IMR-90 (cell line): ENCODE results near the gene PYGL. TPM values are rescaled to one million over a fixed set of nuclear protein-coding genes. Genes with fewer than 3 reads are reported as not detected.

Source experiments
- ATAC-seq: fragments of 200-7000 bp; cut with Tn5 transposase; 2 replicates; pipeline ENCODE4 v1.9.1; 2020; ENCODE audit warnings: low read depth, mild to moderate bottlenecking, moderate library complexity
- BruUV-seq: library from RNA; stranded (reverse); fragments of 400-500 nt; replicated peaks from 2 replicates; lab custom pipeline; 2021; lab: Mats Ljungman, UMichigan
- CTCF ChIA-PET: fragments of 300-600 bp; formaldehyde crosslinking; extraction: SDS; loops from one replicate; lab custom pipeline; 2021; ENCODE audit warnings: antibody characterized with exemption; lab: Yijun Ruan, JAX
- POLR2A ChIA-PET: fragments of 300-600 bp; sonication (Branson Sonifier 250); formaldehyde crosslinking; loops from one replicate; lab custom pipeline; 2022; ENCODE audit warnings: antibody characterized with exemption; ENCODE audit not compliant: unreplicated experiment; lab: Charles Lee
- DNase-seq: peaks from one replicate; pipeline ENCODE4 v3.0.0; 2013
- H2AFZ ChIP-seq: replicated peaks from 2 replicates; pipeline ENCODE3; 2013; ENCODE audit warnings: low read length, mild to moderate bottlenecking; ENCODE audit not compliant: poor library complexity
- H2AK5ac ChIP-seq: 2 replicates; pipeline ENCODE4 v1.6.1; 2013; ENCODE audit warnings: low read depth, low read length, inconsistent platforms
- H2AK9ac ChIP-seq: replicated peaks from 2 replicates; pipeline ENCODE3; 2013; ENCODE audit warnings: mild to moderate bottlenecking, low read depth, low read length, moderate library complexity; ENCODE audit not compliant: poor library complexity
- H2BK120ac ChIP-seq: 2 replicates; pipeline ENCODE4 v1.6.1; 2013; ENCODE audit warnings: low read depth, low read length, inconsistent platforms
- H2BK15ac ChIP-seq: 3 replicates; pipeline ENCODE4 v1.6.1; 2013; ENCODE audit warnings: low read depth, low read length, inconsistent platforms
- H2BK20ac ChIP-seq: 2 replicates; pipeline ENCODE4 v1.6.1; 2013; ENCODE audit warnings: low read depth, mild to moderate bottlenecking, inconsistent platforms, low read length, moderate library complexity
- H2BK5ac ChIP-seq: 2 replicates; pipeline ENCODE4 v1.6.1; 2013; ENCODE audit warnings: mild to moderate bottlenecking, low read depth, low read length, inconsistent platforms; ENCODE audit not compliant: poor library complexity, severe bottlenecking
- H3K14ac ChIP-seq: replicated peaks from 2 replicates; pipeline ENCODE4 v1.6.1; 2013; ENCODE audit warnings: low read depth, low read length, inconsistent platforms
- H3K18ac ChIP-seq: 2 replicates; pipeline ENCODE4 v1.6.1; 2013; ENCODE audit warnings: low read depth, low read length, control low read depth
- H3K23ac ChIP-seq: 2 replicates; pipeline ENCODE4 v1.6.1; 2013; ENCODE audit warnings: low read depth, low read length, inconsistent platforms
- H3K27ac ChIP-seq: 2 replicates; pipeline ENCODE4 v1.5.1; 2013; ENCODE audit warnings: mild to moderate bottlenecking, control low read depth, low read length; ENCODE audit not compliant: insufficient read depth
- H3K27me3 ChIP-seq: 2 replicates; pipeline ENCODE4 v1.6.1; 2013; ENCODE audit warnings: low read length; ENCODE audit not compliant: control insufficient read depth, insufficient read depth
- H3K36me3 ChIP-seq: 2 replicates; pipeline ENCODE4 v1.6.1; 2013; ENCODE audit warnings: low read length, mixed read lengths; ENCODE audit not compliant: control insufficient read depth, insufficient read depth
- H3K4ac ChIP-seq: 2 replicates; pipeline ENCODE4 v1.6.1; 2013; ENCODE audit warnings: low read depth, low read length, inconsistent platforms
- H3K4me1 ChIP-seq: 2 replicates; pipeline ENCODE4 v1.6.1; 2013; ENCODE audit warnings: low read length, mixed read lengths; ENCODE audit not compliant: control insufficient read depth, insufficient read depth
- H3K4me2 ChIP-seq: 2 replicates; pipeline ENCODE4 v1.6.1; 2013; ENCODE audit warnings: low read depth, mild to moderate bottlenecking, control low read depth, low read length, moderate library complexity
- H3K4me3 ChIP-seq: 2 replicates; pipeline ENCODE4 v1.5.1; 2013; ENCODE audit warnings: low read depth, mild to moderate bottlenecking, control low read depth, low read length, moderate library complexity; ENCODE audit not compliant: insufficient read depth
- H3K56ac ChIP-seq: 2 replicates; pipeline ENCODE4 v1.6.1; 2013; ENCODE audit warnings: low read length, inconsistent platforms; ENCODE audit not compliant: insufficient read depth; ENCODE audit errors: extremely low read depth
- H3K79me1 ChIP-seq, 2 experiments: 2 replicates each; pipeline ENCODE4 v1.6.1; 2013; ENCODE audit warnings: low read length in 2 of 2, inconsistent platforms in 1 of 2, low read depth in 1 of 2
- H3K9ac ChIP-seq: 2 replicates; pipeline ENCODE4 v1.6.1; 2013; ENCODE audit warnings: low read depth, low read length, control low read depth
- H3K9me1 ChIP-seq: 2 replicates; pipeline ENCODE4 v1.6.1; 2013; ENCODE audit warnings: low read length, inconsistent platforms; ENCODE audit not compliant: insufficient read depth
- H3K9me3 ChIP-seq: 2 replicates; pipeline ENCODE4 v1.6.1; 2013; ENCODE audit warnings: low read length; ENCODE audit not compliant: control insufficient read depth, insufficient read depth
- H4K20me1 ChIP-seq: 2 replicates; pipeline ENCODE4 v1.6.1; 2013; ENCODE audit warnings: low read length, inconsistent platforms; ENCODE audit not compliant: insufficient read depth
- H4K5ac ChIP-seq: 2 replicates; pipeline ENCODE4 v1.6.1; 2013; ENCODE audit warnings: mild to moderate bottlenecking, low read depth, low read length, control low read depth
- H4K8ac ChIP-seq, 2 experiments: 2 replicates each; pipeline ENCODE4 v1.6.1; 2013; ENCODE audit warnings: low read depth in 2 of 2, low read length in 2 of 2, control low read depth in 1 of 2, inconsistent platforms in 1 of 2
- H4K91ac ChIP-seq: 2 replicates; pipeline ENCODE4 v1.6.1; 2013; ENCODE audit warnings: low read depth, low read length, inconsistent platforms; ENCODE audit not compliant: insufficient read depth
- BHLHE40 ChIP-seq: fragments of 150-350 bp; IDR thresholded peaks from 2 replicates; pipeline ENCODE4 v1.6.1; 2016; ENCODE audit warnings: mild to moderate bottlenecking, low read depth, low read length
- MAFK ChIP-seq: IDR thresholded peaks from 2 replicates; pipeline ENCODE4 v1.6.1; 2012; ENCODE audit warnings: low read depth, low read length, improper control_type of control experiment
- MAZ ChIP-seq: IDR thresholded peaks from 2 replicates; pipeline ENCODE4 v1.6.1; 2012; ENCODE audit warnings: low read depth, mild to moderate bottlenecking, low read length, improper control_type of control experiment, moderate library complexity, borderline replicate concordance
- POLR2A ChIP-seq: IDR thresholded peaks from 2 replicates; pipeline ENCODE4 v1.6.1; 2012; ENCODE audit warnings: mild to moderate bottlenecking, low read depth, low read length
- RCOR1 ChIP-seq: IDR thresholded peaks from 2 replicates; pipeline ENCODE4 v1.6.1; 2012; ENCODE audit warnings: mild to moderate bottlenecking, low read length, improper control_type of control experiment; ENCODE audit not compliant: insufficient replicate concordance
- SMC3 ChIP-seq: fragments of 150-350 bp; IDR thresholded peaks from 2 replicates; pipeline ENCODE4 v1.6.1; 2016; ENCODE audit warnings: low read depth, mild to moderate bottlenecking, antibody characterized with exemption, low read length, moderate library complexity
- WGBS, 2 experiments: methylation state at CpG; one replicate each; pipeline versions ENCODE4 v1.1.5 to v1.1.7; 2013; ENCODE audit warnings: missing lambda C conversion rate in 2 of 2; ENCODE audit not compliant: insufficient read length in 1 of 2; ENCODE audit errors: extremely low coverage in 2 of 2; 5-methylcytosine and 5-hydroxymethylcytosine counted together
- dilution Hi-C: fragments of 300-500 bp; cut with HindIII; formaldehyde crosslinking; loops from one replicate; pipeline ENCODE4 v1.14.3; 2018; ENCODE audit warnings: low sequenced_read_pairs; ENCODE audit not compliant: unreplicated experiment
- in situ Hi-C: fragments of 300-500 bp; cut with MboI; formaldehyde crosslinking; loops from 3 replicates; pipeline ENCODE4 v1.14.3; 2019; ENCODE audit warnings: low sequenced_read_pairs, inconsistent platforms, mixed read lengths
- intact Hi-C: fragments of 100-400 bp; cut with micrococcal nuclease; formaldehyde crosslinking; loops from 2 replicates; pipeline ENCODE4 v1.10.0; 2022
- polyA plus RNA-seq, 3 experiments: library from polyadenylated mRNA; depleted of rRNA; stranded (reverse); fragments of >200 nt; gene quantifications; 2 replicates each; pipeline ENCODE4 v1.2.3, GENCODE V29; 2012; ENCODE audit warnings: low replicate concordance in 1 of 3
- total RNA-seq: library from RNA; depleted of rRNA; stranded (reverse); fragments of >200 nt; gene quantifications from 2 replicates; pipeline ENCODE4 v1.2.3, GENCODE V29; 2012
- TF ChIP-seq, protein P1 (sequence below): fragments of 150-350 bp; IDR thresholded peaks from 2 replicates; pipeline ENCODE4 v1.6.1; 2017; ENCODE audit warnings: mild to moderate bottlenecking, antibody characterized with exemption, low read length, low read depth

The PYGL gene
- total and polyA plus RNA-seq, 2 of the 4 experiments (the other 2 are of a cell fraction) = 52.3 to 70.4 TPM

DNA sequence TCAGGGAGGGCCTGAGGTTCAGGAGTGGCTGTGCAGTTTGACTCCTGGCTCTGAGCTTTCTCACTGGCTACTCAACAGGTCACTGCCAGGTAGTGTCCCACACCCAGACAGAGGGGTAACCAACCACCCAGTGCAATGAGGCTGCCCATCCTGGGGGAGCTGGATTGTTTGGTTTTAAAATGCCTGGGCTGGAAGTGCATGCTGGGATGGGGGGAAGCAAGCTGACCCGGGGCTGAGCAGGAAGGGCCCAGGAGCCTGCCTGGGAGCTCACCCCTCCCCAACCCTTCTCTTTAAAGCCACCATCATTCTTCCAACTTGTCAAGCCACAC lies 85.0 kb downstream of the PYGL start:
- Histone ChIP-seq H3K18ac (peak overlapping the region; percentile 70), H2BK5ac (peak overlapping the region; percentile 53), H3K23ac (peak overlapping the region; percentile 93), H3K9me1 (0 out of 2 replicates have a peak, but pooled peaks cover 5% of the 10 kb centered on the region), H2BK20ac (peak overlapping the region; percentile 75; the same call in 1 of the 2 replicates), H3K4ac (peak overlapping the region; percentile 96), H2BK15ac (peak overlapping the region; percentile 99; the same call in 2 of the 3 replicates), H3K4me3 (no peak overlapping the region), H4K20me1 (no peaks in the 10 kb centered on the region), H2AFZ (peak overlapping the region; percentile 87), H3K4me2 (peak overlapping the region; percentile 92), H2BK120ac (peak overlapping the region; percentile 96), H2AK5ac (peak overlapping the region; percentile 86; the same call in 1 of the 2 replicates), H3K27me3 (no peaks in the 10 kb centered on the region), H3K36me3 (no peaks in the 10 kb centered on the region), H3K79me1 (0 out of 4 replicates have a peak, but pooled peaks cover 0 to 3% of the 10 kb centered on the region in 2 experiments), H4K5ac (peak overlapping the region; percentile 73), H3K56ac (peak overlapping the region; percentile 26; the same call in 1 of the 2 replicates), H3K14ac (peak overlapping the region; percentile 91), H3K27ac (peak overlapping the region; percentile 89), H2AK9ac (peak overlapping the region; percentile 50), H3K9ac (peak overlapping the region; percentile 78), H3K9me3 (no peaks in the 10 kb centered on the region), H4K91ac (peak overlapping the region; percentile 96), H4K8ac (peak overlapping the region; percentile 26 to 98), H3K4me1 (peaks cover 9% of the 10 kb centered on the region)
- in situ Hi-C loops = no loop called here
- POLR2A ChIA-PET = no interaction called here
- no CpG with 5 or more reads among the region's 1 CpG for WGBS, 2 experiments
- CTCF ChIA-PET = interaction anchor here (1.0 to 3.1 kb wide), 6 partner anchors 9 to 243 kb away, joined by 3 to 31 read pairs (median 5); no protein-coding TSS in a partner anchor
- ATAC-seq = peak; percentile 39
- DNase-seq = no peak
- TF ChIP-seq, protein P1, sequence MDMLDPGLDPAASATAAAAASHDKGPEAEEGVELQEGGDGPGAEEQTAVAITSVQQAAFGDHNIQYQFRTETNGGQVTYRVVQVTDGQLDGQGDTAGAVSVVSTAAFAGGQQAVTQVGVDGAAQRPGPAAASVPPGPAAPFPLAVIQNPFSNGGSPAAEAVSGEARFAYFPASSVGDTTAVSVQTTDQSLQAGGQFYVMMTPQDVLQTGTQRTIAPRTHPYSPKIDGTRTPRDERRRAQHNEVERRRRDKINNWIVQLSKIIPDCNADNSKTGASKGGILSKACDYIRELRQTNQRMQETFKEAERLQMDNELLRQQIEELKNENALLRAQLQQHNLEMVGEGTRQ = no peak
- TF ChIP-seq MAZ (no peak), POLR2A (no peak), SMC3 (no peak), BHLHE40 (no peak), MAFK (no peak), RCOR1 (no peak)
- intact Hi-C loops = no loop called here
- dilution Hi-C loops = no loop called here
- BruUV-seq = no TSS peak
